Astrocyte (in vitro differentiated cells and primary cell): ENCODE data around the gene TENM4.

ENCODE experiments used
- EZH2 ChIP-seq: IDR thresholded peaks from 2 replicates; pipeline ENCODE4 v1.6.1; 2012; ENCODE audit warnings: mild to moderate bottlenecking, low read length, inconsistent platforms; ENCODE audit not compliant: insufficient read depth
- TF ChIP-seq, protein P1 (sequence below): IDR thresholded peaks from 2 replicates; pipeline ENCODE4 v1.5.1; 2011; ENCODE audit warnings: low read depth, mild to moderate bottlenecking, inconsistent platforms, low read length, moderate library complexity; ENCODE audit not compliant: insufficient read depth

DNA sequence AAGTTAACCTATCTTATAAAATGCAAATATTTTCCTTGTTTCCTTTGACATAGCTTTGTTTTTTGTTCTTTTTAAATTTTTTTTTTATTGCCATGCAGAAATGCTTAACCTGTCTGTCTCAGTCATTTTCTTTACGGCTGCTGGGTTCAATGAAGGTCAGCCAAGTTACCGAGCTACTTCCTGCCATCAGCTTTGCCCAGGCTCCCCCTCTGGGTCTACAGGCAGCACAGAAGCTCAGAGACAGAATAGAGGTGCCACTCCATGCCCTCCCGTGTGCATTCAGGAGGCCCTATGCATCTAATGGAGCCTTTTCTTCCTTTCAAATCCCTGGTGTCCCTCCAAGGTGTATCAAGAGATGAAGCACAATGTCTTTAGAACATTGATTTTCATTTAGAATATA is 455.2 kb downstream of the TENM4 start:
- TF ChIP-seq, protein P1, sequence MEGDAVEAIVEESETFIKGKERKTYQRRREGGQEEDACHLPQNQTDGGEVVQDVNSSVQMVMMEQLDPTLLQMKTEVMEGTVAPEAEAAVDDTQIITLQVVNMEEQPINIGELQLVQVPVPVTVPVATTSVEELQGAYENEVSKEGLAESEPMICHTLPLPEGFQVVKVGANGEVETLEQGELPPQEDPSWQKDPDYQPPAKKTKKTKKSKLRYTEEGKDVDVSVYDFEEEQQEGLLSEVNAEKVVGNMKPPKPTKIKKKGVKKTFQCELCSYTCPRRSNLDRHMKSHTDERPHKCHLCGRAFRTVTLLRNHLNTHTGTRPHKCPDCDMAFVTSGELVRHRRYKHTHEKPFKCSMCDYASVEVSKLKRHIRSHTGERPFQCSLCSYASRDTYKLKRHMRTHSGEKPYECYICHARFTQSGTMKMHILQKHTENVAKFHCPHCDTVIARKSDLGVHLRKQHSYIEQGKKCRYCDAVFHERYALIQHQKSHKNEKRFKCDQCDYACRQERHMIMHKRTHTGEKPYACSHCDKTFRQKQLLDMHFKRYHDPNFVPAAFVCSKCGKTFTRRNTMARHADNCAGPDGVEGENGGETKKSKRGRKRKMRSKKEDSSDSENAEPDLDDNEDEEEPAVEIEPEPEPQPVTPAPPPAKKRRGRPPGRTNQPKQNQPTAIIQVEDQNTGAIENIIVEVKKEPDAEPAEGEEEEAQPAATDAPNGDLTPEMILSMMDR = no peak
- no peak for TF ChIP-seq EZH2
